Measurements from ENCODE around the gene SMO.
"Not testable (repeated sequence)": the region's sequence is repeated elsewhere in the genome, so short reads cannot be mapped to it uniquely, and the experiment has no call there.

SMO gene

DNA sequence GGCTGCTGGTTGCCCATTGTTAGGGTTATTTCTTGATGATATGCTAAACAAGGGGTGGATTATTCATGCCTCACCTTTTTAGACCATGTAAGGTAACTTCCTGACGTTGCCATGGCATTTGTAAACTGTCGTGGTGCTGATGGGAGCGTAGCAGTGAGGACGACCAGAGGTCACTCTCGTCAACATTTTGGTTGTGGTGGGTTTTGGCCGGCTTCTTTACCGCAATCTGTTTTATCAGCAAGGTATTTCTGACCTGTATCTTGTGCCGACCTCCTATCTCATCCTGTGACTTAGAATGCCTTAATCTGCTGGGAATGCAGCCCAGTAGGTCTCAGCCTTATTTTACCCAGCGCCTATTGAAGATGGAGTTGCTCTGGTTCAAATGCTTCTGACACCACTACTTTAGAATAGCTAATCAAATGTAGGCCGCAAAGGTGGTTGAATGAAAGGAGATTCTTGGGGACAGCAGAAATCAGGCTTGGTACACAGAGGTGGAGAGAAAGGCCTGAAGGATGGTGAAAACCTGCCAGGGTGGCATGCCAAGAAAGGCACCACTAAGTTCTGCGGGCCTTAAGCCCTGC lies 17.9 kb upstream of the SMO start:
- H3K4me3 ChIP-seq (ENCODE audit: extremely low read depth, insufficient read depth, low read length, poor library complexity, severe bottlenecking), result no peak overlapping the region
- WGBS, 2 experiments (ENCODE audit: insufficient coverage in 2 of 2), result 56 to 60% methylated on average over 10 of the region's 11 CpGs
- no peaks in the 10 kb centered on the region for H3K36me3 ChIP-seq (ENCODE audit: control insufficient read depth, insufficient read depth, low read length)
- no peak overlapping the region for H3K27ac ChIP-seq (ENCODE audit: low read depth, low read length, severe bottlenecking)
- H3K9me3 ChIP-seq (ENCODE audit: control insufficient read depth, low read length), result no peaks in the 10 kb centered on the region
- peaks cover 2% of the 10 kb centered on the region for H3K4me1 ChIP-seq (ENCODE audit: control insufficient read depth, insufficient read depth, low read length, poor library complexity, severe bottlenecking)

GRCh38 chr7:129173861-129174260 lies 14.6 kb upstream of the SMO start:
- H3K4me3 ChIP-seq (ENCODE audit: extremely low read depth, insufficient read depth, low read length, poor library complexity, severe bottlenecking); H3K27ac ChIP-seq (ENCODE audit: low read depth, low read length, severe bottlenecking): not testable (repeated sequence)

GRCh38 chr7:129176916-129177710 lies 11.3 kb upstream of the SMO start:
- 87 to 94% methylated on average over 3 to 5 of the region's 11 CpGs for WGBS, 2 experiments (ENCODE audit: insufficient coverage in 2 of 2)
- H3K4me3 ChIP-seq (ENCODE audit: extremely low read depth, insufficient read depth, low read length, poor library complexity, severe bottlenecking), result no peak overlapping the region
- H3K27ac ChIP-seq (ENCODE audit: low read depth, low read length, severe bottlenecking), result no peak overlapping the region
- H3K4me1 ChIP-seq (ENCODE audit: control insufficient read depth, insufficient read depth, low read length, poor library complexity, severe bottlenecking), result no peaks in the 10 kb centered on the region
- H3K36me3 ChIP-seq (ENCODE audit: control insufficient read depth, insufficient read depth, low read length), result no peaks in the 10 kb centered on the region
- no peaks in the 10 kb centered on the region for H3K9me3 ChIP-seq (ENCODE audit: control insufficient read depth, low read length)

More at GRCh38 chr7:129173861-129174260, 14.6 kb upstream of the SMO start:
- not testable (repeated sequence) for H3K4me1 ChIP-seq (ENCODE audit: control insufficient read depth, insufficient read depth, low read length, poor library complexity, severe bottlenecking); H3K36me3 ChIP-seq (ENCODE audit: control insufficient read depth, insufficient read depth, low read length); H3K9me3 ChIP-seq (ENCODE audit: control insufficient read depth, low read length)
- 88 to 100% methylated on average over 3 to 6 of the region's 7 CpGs for WGBS, 2 experiments (ENCODE audit: insufficient coverage in 2 of 2)

GRCh38 chr7:129184981-129185670 lies 3.3 kb upstream of the SMO start:
- Histone ChIP-seq H3K4me1 (ENCODE audit: control insufficient read depth, insufficient read depth, low read length, poor library complexity, severe bottlenecking) (no peaks in the 10 kb centered on the region), H3K27ac (ENCODE audit: low read depth, low read length, severe bottlenecking) (no peak overlapping the region), H3K4me3 (ENCODE audit: extremely low read depth, insufficient read depth, low read length, poor library complexity, severe bottlenecking) (no peak overlapping the region), H3K36me3 (ENCODE audit: control insufficient read depth, insufficient read depth, low read length) (no peaks in the 10 kb centered on the region), H3K9me3 (ENCODE audit: control insufficient read depth, low read length) (no peaks in the 10 kb centered on the region)
- WGBS, 2 experiments (ENCODE audit: insufficient coverage in 2 of 2), result 87 to 95% methylated on average over 5 to 6 of the region's 6 CpGs

- no peak overlapping the region for H3K4me3 ChIP-seq (ENCODE audit: extremely low read depth, insufficient read depth, low read length, poor library complexity, severe bottlenecking)
- peaks cover 9% of the 10 kb centered on the region for H3K36me3 ChIP-seq (ENCODE audit: control insufficient read depth, insufficient read depth, low read length)
- H3K4me1 ChIP-seq (ENCODE audit: control insufficient read depth, insufficient read depth, low read length, poor library complexity, severe bottlenecking), result no peaks in the 10 kb centered on the region
- H3K27ac ChIP-seq (ENCODE audit: low read depth, low read length, severe bottlenecking), result no peak overlapping the region
- 85 to 100% methylated on average over 1 to 4 of the region's 6 CpGs for WGBS, 2 experiments (ENCODE audit: insufficient coverage in 2 of 2)
- no peaks in the 10 kb centered on the region for H3K9me3 ChIP-seq (ENCODE audit: control insufficient read depth, low read length)
Measured at GRCh38 chr7:129186749-129187260, 1.6 kb upstream of the SMO start.

DNA sequence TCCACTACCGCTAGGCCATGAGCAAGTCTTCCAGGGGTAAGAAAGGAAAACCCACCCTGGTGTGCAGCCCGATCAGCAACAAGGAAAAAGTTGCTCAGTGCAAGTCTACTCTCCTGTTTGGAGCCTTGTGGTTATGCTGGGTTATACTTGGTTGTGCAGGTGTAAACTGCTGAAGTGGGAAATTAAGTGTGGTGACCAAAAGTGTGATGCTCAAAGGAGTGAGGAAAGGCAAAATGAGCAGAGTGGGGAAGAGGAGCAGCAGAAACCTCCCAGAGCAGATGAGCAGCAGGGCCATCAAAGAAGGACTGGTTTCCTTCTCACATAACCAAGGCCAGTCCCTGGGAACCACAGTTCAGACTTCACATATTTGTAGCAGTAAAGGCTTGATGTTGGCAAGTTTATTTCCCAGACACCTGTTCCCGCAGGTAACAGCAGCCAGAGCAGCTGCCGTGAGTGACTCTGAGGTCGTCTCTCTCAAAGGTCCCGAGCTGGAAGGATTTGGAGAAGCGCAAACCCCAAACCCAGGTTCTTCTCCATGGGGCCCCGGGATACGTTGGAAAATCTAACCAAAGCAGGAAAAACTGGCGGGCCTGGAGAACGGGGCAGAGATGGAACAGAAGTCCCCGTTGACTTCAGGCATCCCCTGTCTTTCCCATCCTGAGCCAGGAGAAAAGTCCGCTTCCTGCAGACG lies 607 bp upstream of the SMO start:
- 19 to 23% methylated on average over 14 of the region's 14 CpGs for WGBS, 2 experiments (ENCODE audit: insufficient coverage in 2 of 2)
- H3K4me1 ChIP-seq (ENCODE audit: control insufficient read depth, insufficient read depth, low read length, poor library complexity, severe bottlenecking), result no peaks in the 10 kb centered on the region
- H3K4me3 ChIP-seq (ENCODE audit: extremely low read depth, insufficient read depth, low read length, poor library complexity, severe bottlenecking), result peak overlapping the region; percentile 83
- no peak overlapping the region for H3K27ac ChIP-seq (ENCODE audit: low read depth, low read length, severe bottlenecking)
- H3K9me3 ChIP-seq (ENCODE audit: control insufficient read depth, low read length), result no peaks in the 10 kb centered on the region
- peaks cover 19% of the 10 kb centered on the region for H3K36me3 ChIP-seq (ENCODE audit: control insufficient read depth, insufficient read depth, low read length)

- Histone ChIP-seq H3K4me3 (ENCODE audit: extremely low read depth, insufficient read depth, low read length, poor library complexity, severe bottlenecking) (peak overlapping the region; percentile 83), H3K9me3 (ENCODE audit: control insufficient read depth, low read length) (no peaks in the 10 kb centered on the region), H3K27ac (ENCODE audit: low read depth, low read length, severe bottlenecking) (peak overlapping the region; percentile 87), H3K4me1 (ENCODE audit: control insufficient read depth, insufficient read depth, low read length, poor library complexity, severe bottlenecking) (no peaks in the 10 kb centered on the region), H3K36me3 (ENCODE audit: control insufficient read depth, insufficient read depth, low read length) (peaks cover 25% of the 10 kb centered on the region)
- 0 to 1% methylated on average over 63 to 79 of the region's 83 CpGs for WGBS, 2 experiments (ENCODE audit: insufficient coverage in 2 of 2)
Measured at GRCh38 chr7:129188892-129189660, 643 bp downstream of the SMO start.

DNA sequence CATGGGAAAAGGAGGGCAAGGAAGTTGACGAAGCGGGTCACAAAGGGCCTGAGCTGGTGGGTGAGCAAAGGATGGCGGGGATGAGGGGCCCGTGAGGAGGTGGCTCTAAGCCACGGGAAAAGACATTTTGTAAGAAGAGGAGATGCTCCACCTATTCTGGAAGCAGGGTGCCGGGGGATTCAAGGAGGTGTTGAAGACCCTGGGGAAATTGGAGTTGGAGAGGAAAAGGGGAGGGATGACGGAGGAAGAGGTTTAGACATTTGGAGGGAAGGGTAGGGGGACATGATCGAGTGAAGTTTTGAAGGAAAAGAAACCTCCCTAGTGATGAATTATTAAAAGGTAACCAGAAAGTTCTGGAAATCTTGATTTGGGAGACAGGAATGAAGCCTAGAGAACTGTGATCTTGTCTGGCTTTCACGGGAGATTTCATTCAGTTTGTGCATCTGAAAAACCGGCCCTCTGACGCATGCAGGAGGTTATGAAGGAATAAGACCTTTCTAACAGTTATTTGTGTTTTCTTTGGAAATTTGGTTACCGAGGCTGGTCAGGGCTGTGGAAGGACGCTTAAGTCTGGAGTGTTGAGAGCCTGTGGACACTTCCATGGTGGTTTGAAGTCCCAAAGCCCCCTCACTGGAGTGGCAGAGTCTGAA lies 1.4 kb downstream of the SMO start:
- Histone ChIP-seq H3K36me3 (ENCODE audit: control insufficient read depth, insufficient read depth, low read length) (peaks cover 31% of the 10 kb centered on the region), H3K27ac (ENCODE audit: low read depth, low read length, severe bottlenecking) (no peak overlapping the region), H3K4me3 (ENCODE audit: extremely low read depth, insufficient read depth, low read length, poor library complexity, severe bottlenecking) (peak overlapping the region; percentile 83), H3K9me3 (ENCODE audit: control insufficient read depth, low read length) (no peaks in the 10 kb centered on the region), H3K4me1 (ENCODE audit: control insufficient read depth, insufficient read depth, low read length, poor library complexity, severe bottlenecking) (no peaks in the 10 kb centered on the region)
- 18 to 19% methylated on average over 12 of the region's 13 CpGs for WGBS, 2 experiments (ENCODE audit: insufficient coverage in 2 of 2)

- no peak overlapping the region for H3K27ac ChIP-seq (ENCODE audit: low read depth, low read length, severe bottlenecking)
- H3K9me3 ChIP-seq (ENCODE audit: control insufficient read depth, low read length), result peaks cover 3% of the 10 kb centered on the region
- H3K4me1 ChIP-seq (ENCODE audit: control insufficient read depth, insufficient read depth, low read length, poor library complexity, severe bottlenecking), result no peaks in the 10 kb centered on the region
- 96 to 97% methylated on average over 3 of the region's 3 CpGs for WGBS, 2 experiments (ENCODE audit: insufficient coverage in 2 of 2)
- H3K36me3 ChIP-seq (ENCODE audit: control insufficient read depth, insufficient read depth, low read length), result peaks cover 36% of the 10 kb centered on the region
- H3K4me3 ChIP-seq (ENCODE audit: extremely low read depth, insufficient read depth, low read length, poor library complexity, severe bottlenecking), result no peak overlapping the region
Measured at GRCh38 chr7:129191272-129191671, 2.8 kb downstream of the SMO start.
